K562 (cell line): Measurements from ENCODE around the gene TINAGL1. TPM values are rescaled to one million over a fixed set of nuclear protein-coding genes. Genes with fewer than 3 reads are reported as not detected.
A peak's percentile ranks its signal among the peaks of the same experiment; 100 is the strongest.

Experiments
- ATAC-seq: fragments of 200-7000 bp; cut with Tn5 transposase; 3 replicates; pipeline ENCODE4 v1.9.1; 2020; ENCODE audit warnings: moderate library complexity
- BruUV-seq: library from RNA; stranded (reverse); fragments of 400-500 nt; replicated peaks from 2 replicates; lab custom pipeline; 2021; lab: Mats Ljungman, UMichigan
- CTCF ChIA-PET: fragments of 300-600 bp; formaldehyde crosslinking; extraction: SDS; loops from one replicate; lab custom pipeline; 2021; ENCODE audit warnings: low intra/inter-chr PET ratio; lab: Yijun Ruan, JAX
- POLR2A ChIA-PET: fragments of 300-600, 350-650 bp; sonication (Branson Sonifier 250); formaldehyde crosslinking; extraction: SDS; loops from one replicate; lab custom pipeline; 2021; ENCODE audit warnings: antibody characterized with exemption, inconsistent platforms; lab: Yijun Ruan, JAX
- DNase-seq, 4 experiments: peaks; one replicate each; pipeline versions ENCODE4 v3.0.0 to v3.0.0-alpha.2; 2011 to 2018; ENCODE audit warnings: low spot score in 3 of 4, mixed read lengths in 3 of 4; ENCODE audit errors: extremely low read depth in 1 of 4
- FAIRE-seq: peaks from 2 replicates; lab custom pipeline; 2011; peaks lifted over from hg19 to GRCh38; lab: Jason Lieb, UNC
- H2AFZ ChIP-seq: 2 replicates; pipeline ENCODE4 v1.6.0; 2011; ENCODE audit warnings: low read depth, low read length, control low read depth, inconsistent platforms
- H3K27ac ChIP-seq: fragments of 200-600 bp; 3 replicates; pipeline ENCODE4 v1.8.0; 2011; ENCODE audit warnings: low read depth, mild to moderate bottlenecking, control low read depth, inconsistent platforms, low read length, moderate library complexity, mixed read lengths; ENCODE audit errors: extremely low read depth
- H3K27me3 ChIP-seq, 2 experiments: fragments of 300-600 bp in 1 of 2; 2 replicates in 1 of 2; 3 replicates in 1 of 2; pipeline versions ENCODE4 v1.6.0 to v1.8.0; 2011; ENCODE audit warnings: inconsistent platforms in 2 of 2, low read length in 2 of 2, mild to moderate bottlenecking in 1 of 2, mixed read lengths in 1 of 2, moderate library complexity in 1 of 2; ENCODE audit not compliant: control insufficient read depth in 2 of 2, insufficient read depth in 2 of 2
- H3K36me3 ChIP-seq: fragments of 300-600 bp; 3 replicates; pipeline ENCODE4 v1.8.0; 2011; ENCODE audit warnings: mild to moderate bottlenecking, low read length, inconsistent platforms; ENCODE audit not compliant: control insufficient read depth, insufficient read depth
- H3K4me1 ChIP-seq, 2 experiments: fragments of 200-600 bp in 1 of 2; replicated peaks in 1 of 2; 2 replicates in 1 of 2; 3 replicates in 1 of 2; pipeline versions ENCODE4 v1.5.1 to v1.8.0; 2011; ENCODE audit warnings: inconsistent platforms in 2 of 2, low read length in 2 of 2, mild to moderate bottlenecking in 1 of 2, mixed read lengths in 1 of 2, moderate library complexity in 1 of 2; ENCODE audit not compliant: control insufficient read depth in 2 of 2, insufficient read depth in 2 of 2
- H3K4me2 ChIP-seq: 2 replicates; pipeline ENCODE4 v1.6.1; 2011; ENCODE audit warnings: low read length, control low read depth, inconsistent platforms, mixed read lengths; ENCODE audit not compliant: insufficient read depth
- H3K4me3 ChIP-seq: fragments of 200-600 bp; sonication (generic), shearing (Covaris generic); 2 replicates; pipeline ENCODE4 v1.5.1; 2016; ENCODE audit warnings: control low read depth, inconsistent platforms
- H3K79me2 ChIP-seq: fragments of 200-600 bp; 3 replicates; pipeline ENCODE4 v1.8.0; 2011; ENCODE audit warnings: low read length, inconsistent platforms; ENCODE audit not compliant: control insufficient read depth, insufficient read depth
- H3K9ac ChIP-seq, 2 experiments: 2 replicates each; pipeline versions ENCODE4 v1.6.0 to v1.6.1; 2011; ENCODE audit warnings: low read depth in 2 of 2, low read length in 2 of 2, control low read depth in 1 of 2, inconsistent platforms in 1 of 2, mild to moderate bottlenecking in 1 of 2, mixed read lengths in 1 of 2; ENCODE audit not compliant: insufficient read depth in 1 of 2
- H3K9me1 ChIP-seq: one replicate; pipeline ENCODE4 v1.6.0; 2011; ENCODE audit warnings: inconsistent platforms, mild to moderate bottlenecking, low read length, moderate library complexity; ENCODE audit not compliant: control insufficient read depth, insufficient read depth
- H3K9me3 ChIP-seq: replicated peaks from 2 replicates; pipeline ENCODE4 v1.5.1; 2011; ENCODE audit warnings: low read depth, low read length, inconsistent platforms; ENCODE audit not compliant: control insufficient read depth, insufficient read depth
- H4K20me1 ChIP-seq: replicated peaks from 2 replicates; pipeline ENCODE4 v1.6.1; 2011; ENCODE audit warnings: low read length, inconsistent platforms, mixed read lengths; ENCODE audit not compliant: control insufficient read depth, insufficient read depth
- KHSRP ChIP-seq: fragments of 450-650 bp; IDR thresholded peaks from 2 replicates; pipeline ENCODE4 v1.6.1; 2017
- NR4A1 ChIP-seq, 2 experiments: fragments of 250-450 bp in 1 of 2; fragments of 450-650 bp in 1 of 2; sonication (Bioruptor Pico) in 1 of 2; IDR thresholded peaks; 2 replicates each; pipeline versions ENCODE4 v1.4.0 to v1.6.1; 2016 to 2020; ENCODE audit warnings: mild to moderate bottlenecking in 2 of 2, missing compliant biosample characterization in 1 of 2, missing genetic modification characterization in 1 of 2, moderate library complexity in 1 of 2
- SRF ChIP-seq, 2 experiments: fragments of 250-450, 450-650 bp in 1 of 2; sonication (Bioruptor Pico) in 1 of 2; sonication (generic) in 1 of 2; formaldehyde crosslinking; IDR thresholded peaks; 2 replicates each; pipeline versions ENCODE4 v1.5.0 to v1.5.1; 2020 to 2022; ENCODE audit warnings: mild to moderate bottlenecking in 1 of 2, missing genetic modification reagents in 1 of 2
- ZNF431 ChIP-seq: sonication (generic); formaldehyde crosslinking; IDR thresholded peaks from 2 replicates; pipeline ENCODE4 v1.8.0; 2022; ENCODE audit warnings: mild to moderate bottlenecking, missing genetic modification reagents
- WGBS: fragments of 100-300 bp; shearing (Covaris generic); methylation state at CpG from one replicate; pipeline ENCODE4 v1.1.6; 2016; ENCODE audit warnings: low coverage, mixed read lengths; ENCODE audit not compliant: insufficient coverage; ENCODE audit errors: missing lambda C conversion rate; 5-methylcytosine and 5-hydroxymethylcytosine counted together
- in situ Hi-C: fragments of 300-500 bp; cut with MboI; formaldehyde crosslinking; loops from 4 replicates; pipeline ENCODE4 v1.15.0; 2018; ENCODE audit warnings: inconsistent platforms, mixed read lengths
- intact Hi-C: fragments of 100-400 bp; cut with micrococcal nuclease; formaldehyde crosslinking; loops from 2 replicates; pipeline ENCODE4 v1.14.2; 2022
- polyA plus RNA-seq, 8 experiments: library from polyadenylated mRNA; depleted of rRNA in 4 of 8; stranded (reverse) in 5 of 8; unstranded in 3 of 8; fragments of >200 nt; fragmentation: Nextera tagmentation in 2 of 8; fragmentation: Illumina TruSeq in 1 of 8; extraction: Ambion mirVana in 2 of 8; extraction: Trizol in 1 of 8; gene quantifications; 2 replicates each; pipeline versions ENCODE4 v1.2.1 to v1.2.3, GENCODE V29; 2011 to 2014; ENCODE audit warnings: inconsistent platforms in 1 of 8, missing spikeins in 1 of 8
- total RNA-seq, 7 experiments: library from RNA; depleted of rRNA in 6 of 7; stranded (reverse); fragments of >200 nt in 6 of 7; fragmentation: Illumina TruSeq in 2 of 7; extraction: Trizol in 2 of 7; gene quantifications; 2 replicates each; pipeline versions ENCODE4 v1.2.1 to v1.2.3, GENCODE V29; 2011 to 2021; ENCODE audit warnings: low replicate concordance in 1 of 7
- TF ChIP-seq, protein P1 (sequence below): fragments of 450-650 bp; formaldehyde crosslinking; conservative IDR thresholded peaks from 2 replicates; pipeline ENCODE4 v1.4.0; 2022; ENCODE audit warnings: mild to moderate bottlenecking, missing genetic modification characterization

The TINAGL1 gene
- total and polyA plus RNA-seq, 9 of the 15 experiments (the other 6 are each of a cell fraction or from before 2014, with no cell fraction given), result 0.04 to 1.2 (median 0.07) TPM; not detected in 4

DNA sequence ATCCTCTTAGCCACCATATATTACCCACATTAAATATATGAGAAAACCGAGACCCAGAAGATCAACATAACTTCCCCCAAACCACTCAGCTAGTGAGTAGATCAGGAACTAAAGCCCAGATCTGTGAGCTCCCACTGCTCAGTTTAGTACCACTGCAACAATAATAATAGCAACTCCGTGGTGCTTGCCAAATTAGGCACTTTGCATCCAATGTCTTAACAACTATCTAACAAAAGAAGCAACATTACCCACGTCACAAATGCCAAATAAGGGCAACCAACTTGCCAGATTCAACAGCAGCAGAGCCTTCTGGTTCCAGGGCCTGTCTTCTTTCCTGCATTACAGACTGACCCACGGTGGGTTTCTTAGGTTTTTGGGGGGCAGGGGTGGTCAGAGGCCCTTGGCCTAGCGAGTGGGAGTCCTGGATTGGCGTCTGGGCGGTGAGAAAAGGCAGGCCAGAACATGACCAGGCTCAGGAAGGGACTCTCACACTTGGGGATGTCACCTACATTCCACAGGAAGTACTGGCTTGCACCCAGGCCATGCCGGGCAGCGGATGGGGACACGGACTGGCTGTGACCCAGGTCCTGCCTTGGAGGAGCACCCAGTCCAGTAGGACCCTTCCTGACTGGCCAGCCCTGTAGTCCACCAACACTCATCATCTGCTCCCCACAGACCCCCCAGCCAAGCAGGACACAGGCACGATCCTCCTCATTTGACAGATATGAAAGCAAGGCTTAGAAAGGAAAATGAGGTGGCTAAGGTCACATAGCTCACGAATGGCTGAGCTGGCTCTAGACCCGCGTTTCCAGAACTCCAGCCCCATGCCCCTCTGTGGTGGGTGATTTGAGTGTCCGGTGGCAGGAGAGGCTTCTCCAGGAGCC, 45.8 kb downstream of the TINAGL1 start:
- ATAC-seq, result no peak
- TF ChIP-seq SRF (CRISPR knock-in tag; IDR thresholded peaks at IDR 0.05) (peak in 1 of 2 experiments; percentile 41; a peak in 1 of 4 replicates), NR4A1 (CRISPR knock-in tag; IDR thresholded peaks at IDR 0.05) (no peak), NR4A1 (tag; IDR thresholded peaks at IDR 0.05) (no peak), ZNF431 (CRISPR knock-in tag) (no peak), KHSRP (no peak)
- TF ChIP-seq, protein P1, sequence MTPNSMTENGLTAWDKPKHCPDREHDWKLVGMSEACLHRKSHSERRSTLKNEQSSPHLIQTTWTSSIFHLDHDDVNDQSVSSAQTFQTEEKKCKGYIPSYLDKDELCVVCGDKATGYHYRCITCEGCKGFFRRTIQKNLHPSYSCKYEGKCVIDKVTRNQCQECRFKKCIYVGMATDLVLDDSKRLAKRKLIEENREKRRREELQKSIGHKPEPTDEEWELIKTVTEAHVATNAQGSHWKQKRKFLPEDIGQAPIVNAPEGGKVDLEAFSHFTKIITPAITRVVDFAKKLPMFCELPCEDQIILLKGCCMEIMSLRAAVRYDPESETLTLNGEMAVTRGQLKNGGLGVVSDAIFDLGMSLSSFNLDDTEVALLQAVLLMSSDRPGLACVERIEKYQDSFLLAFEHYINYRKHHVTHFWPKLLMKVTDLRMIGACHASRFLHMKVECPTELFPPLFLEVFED, result no peak
- TF ChIP-seq, all 486 proteins: peak for 1
- Histone ChIP-seq H3K4me2 (no peak overlapping the region), H4K20me1 (peaks cover 16% of the 10 kb centered on the region), H3K9me3 (no peaks in the 10 kb centered on the region), H3K79me2 (no peaks in the 10 kb centered on the region), H3K36me3 (no peaks in the 10 kb centered on the region), H3K27ac (no peak overlapping the region), H3K9ac (peak overlapping the region in 1 of 2 experiments; percentile 53; a peak in 1 of 4 replicates), H3K4me1 (peaks cover 0 to 23% of the 10 kb centered on the region in 2 experiments; a peak in 3 of 5 replicates), H3K4me3 (no peak overlapping the region), H3K9me1 (no peaks in the 10 kb centered on the region), H2AFZ (no peak overlapping the region), H3K27me3 (peaks cover 15 to 29% of the 10 kb centered on the region in 2 experiments)
- in situ Hi-C loops, result no loop called here
- POLR2A ChIA-PET, result interaction anchor here (0.6 to 1.3 kb wide), 2 partner anchors 21 to 157 kb away, joined by 3 to 4 read pairs; no protein-coding TSS in a partner anchor
- DNase-seq, result no peak
- no peak for FAIRE-seq
- intact Hi-C loops, result no loop called here
- BruUV-seq, result no TSS peak
- CTCF ChIA-PET, result no interaction called here
- WGBS, result 19% methylated on average over 15 of the region's 15 CpGs
